ENCODE data around the gene GADL1.

GADL1 gene

GRCh38 chr3:30894521-30895251, at the start of gene GADL1:
TSS of gene GADL1 (minus strand) at chr3:30894661. CDS start at chr3:30894614, 47 bp downstream.
- no peak for DNase-seq

GRCh38 chr3:30944124-30944523, 49.7 kb upstream of the GADL1 start:
- DNase-seq: no peak

- no peak for DNase-seq
Measured at GRCh38 chr3:30943206-30943605, 48.7 kb upstream of the GADL1 start.

GRCh38 chr3:30941342-30941741, 46.9 kb upstream of the GADL1 start:
- no peak for DNase-seq

GRCh38 chr3:30940740-30941139, 46.3 kb upstream of the GADL1 start:
- no peak for DNase-seq

- DNase-seq: peak; percentile 14
Measured at GRCh38 chr3:30934208-30934550, 39.7 kb upstream of the GADL1 start.

GRCh38 chr3:30933478-30934207, 39.2 kb upstream of the GADL1 start:
- no peak for DNase-seq

GRCh38 chr3:30932513-30933098, 38.1 kb upstream of the GADL1 start:
- DNase-seq: no peak

GRCh38 chr3:30924763-30925162, 30.3 kb upstream of the GADL1 start:
- no peak for DNase-seq

GRCh38 chr3:30919564-30919963, 25.1 kb upstream of the GADL1 start:
- no peak for DNase-seq

- no peak for DNase-seq
Measured at GRCh38 chr3:30918761-30919160, 24.3 kb upstream of the GADL1 start.

GRCh38 chr3:30915782-30916181, 21.3 kb upstream of the GADL1 start:
- no peak for DNase-seq

GRCh38 chr3:30914696-30915095, 20.2 kb upstream of the GADL1 start:
- DNase-seq: no peak

- DNase-seq: no peak
Measured at GRCh38 chr3:30913176-30913575, 18.7 kb upstream of the GADL1 start.

- no peak for DNase-seq
Measured at GRCh38 chr3:30912301-30912700, 17.8 kb upstream of the GADL1 start.

- no peak for DNase-seq
Measured at GRCh38 chr3:30908456-30909037, 14.1 kb upstream of the GADL1 start.

- no peak for DNase-seq
Measured at GRCh38 chr3:30904996-30905395, 10.5 kb upstream of the GADL1 start.

- no peak for DNase-seq
Measured at GRCh38 chr3:30895329-30895728, 868 bp upstream of the GADL1 start.

- DNase-seq: no peak
Measured at GRCh38 chr3:30893678-30894325, 659 bp downstream of the GADL1 start.

GRCh38 chr3:30890907-30891306, 3.6 kb downstream of the GADL1 start:
- no peak for DNase-seq

GRCh38 chr3:30886888-30887287, 7.6 kb downstream of the GADL1 start:
- no peak for DNase-seq

- DNase-seq: no peak
Measured at GRCh38 chr3:30878862-30879261, 15.6 kb downstream of the GADL1 start.

GRCh38 chr3:30875505-30875904, 19.0 kb downstream of the GADL1 start:
- DNase-seq: no peak

Data from CD4-positive, alpha-beta T cell treated with Interleukin-12 subunit alpha and Interleukin-12 subunit beta, for 1 hour (primary cell).